Osteoblast (primary cell): ENCODE data around the gene TLN1. TPM values are rescaled to one million over a fixed set of nuclear protein-coding genes. Genes with fewer than 3 reads are reported as not detected.
A peak's percentile ranks its signal among the peaks of the same experiment; 100 is the strongest.

Experiments
- DNase-seq: peaks from one replicate; pipeline ENCODE4 v3.0.0; 2011; ENCODE audit warnings: low spot score, mixed read lengths; ENCODE audit not compliant: insufficient read length; ENCODE audit errors: missing footprints
- H2AFZ ChIP-seq: 2 replicates; pipeline ENCODE4 v1.6.0; 2011; ENCODE audit warnings: mild to moderate bottlenecking, low read length
- H3K27ac ChIP-seq: 2 replicates; pipeline ENCODE4 v1.5.1; 2011; ENCODE audit warnings: mild to moderate bottlenecking, low read depth, low read length, moderate library complexity
- H3K27me3 ChIP-seq: 2 replicates; pipeline ENCODE4 v1.6.0; 2012; ENCODE audit warnings: mild to moderate bottlenecking, control low read depth, inconsistent platforms, low read length, moderate library complexity; ENCODE audit not compliant: insufficient read depth
- H3K36me3 ChIP-seq: 2 replicates; pipeline ENCODE4 v1.5.1; 2011; ENCODE audit warnings: mild to moderate bottlenecking, low read length, control low read depth, moderate library complexity; ENCODE audit not compliant: insufficient read depth
- H3K4me1 ChIP-seq: 2 replicates; pipeline ENCODE4 v1.5.1; 2011; ENCODE audit warnings: mild to moderate bottlenecking, low read length, control low read depth, moderate library complexity; ENCODE audit not compliant: insufficient read depth
- H3K4me2 ChIP-seq: 2 replicates; pipeline ENCODE4 v1.6.0; 2011; ENCODE audit warnings: mild to moderate bottlenecking, low read length; ENCODE audit not compliant: insufficient read depth
- H3K4me3 ChIP-seq: fragments of 200-600 bp; sonication (generic); 3 replicates; pipeline ENCODE4 v1.5.1; 2012; ENCODE audit warnings: mild to moderate bottlenecking, low read length, inconsistent platforms; ENCODE audit not compliant: insufficient read depth
- H3K79me2 ChIP-seq: 2 replicates; pipeline ENCODE4 v1.6.0; 2012; ENCODE audit warnings: mild to moderate bottlenecking, low read length, control low read depth, inconsistent platforms; ENCODE audit not compliant: insufficient read depth
- H3K9me3 ChIP-seq: 2 replicates; pipeline ENCODE4 v1.5.1; 2011; ENCODE audit warnings: low read depth, low read length, control low read depth
- H4K20me1 ChIP-seq: 2 replicates; pipeline ENCODE4 v1.6.0; 2012; ENCODE audit warnings: mild to moderate bottlenecking, low read length, control low read depth; ENCODE audit not compliant: insufficient read depth
- CTCF ChIP-seq: IDR thresholded peaks from 2 replicates; pipeline ENCODE4 v1.5.1; 2011; ENCODE audit warnings: mild to moderate bottlenecking, low read depth, low read length, moderate library complexity; ENCODE audit errors: extremely low read depth
- total RNA-seq: library from RNA; depleted of rRNA; stranded (reverse); fragments of >200 nt; gene quantifications from 2 replicates; pipeline ENCODE4 v1.2.3, GENCODE V29; 2012

Gene TLN1
- total RNA-seq, 1 donor, result 376 TPM

- Histone ChIP-seq H3K4me1 (no peaks in the 10 kb centered on the region), H3K4me3 (no peak overlapping the region), H2AFZ (no peak overlapping the region), H3K27me3 (no peaks in the 10 kb centered on the region), H3K79me2 (peaks cover 76% of the 10 kb centered on the region), H3K36me3 (peaks cover 100% of the 10 kb centered on the region), H3K9me3 (no peaks in the 10 kb centered on the region), H3K27ac (peak overlapping the region; percentile 33), H4K20me1 (peaks cover 48% of the 10 kb centered on the region), H3K4me2 (no peak overlapping the region)
- DNase-seq, result no peak
- no peak for TF ChIP-seq CTCF
These were observed 12.4 kb downstream of the TLN1 start for GRCh38 chr9:35719546-35719945.

GRCh38 chr9:35718721-35719511 lies 13.1 kb downstream of the TLN1 start:
- Histone ChIP-seq H3K4me3 (no peak overlapping the region), H3K79me2 (peaks cover 75% of the 10 kb centered on the region), H3K4me2 (no peak overlapping the region), H2AFZ (no peak overlapping the region), H3K4me1 (no peaks in the 10 kb centered on the region), H3K27me3 (no peaks in the 10 kb centered on the region), H3K27ac (peak overlapping the region; percentile 33), H3K36me3 (peaks cover 100% of the 10 kb centered on the region), H3K9me3 (no peaks in the 10 kb centered on the region), H4K20me1 (peaks cover 52% of the 10 kb centered on the region)
- DNase-seq, result peak; percentile 39
- TF ChIP-seq CTCF, result no peak

- H3K27me3 ChIP-seq, result no peaks in the 10 kb centered on the region
- H3K27ac ChIP-seq, result no peak overlapping the region
- H3K9me3 ChIP-seq, result no peaks in the 10 kb centered on the region
- H3K36me3 ChIP-seq, result peaks cover 100% of the 10 kb centered on the region
- H3K4me3 ChIP-seq, result no peak overlapping the region
- no peak for TF ChIP-seq CTCF
- H4K20me1 ChIP-seq, result peaks cover 48% of the 10 kb centered on the region
- H2AFZ ChIP-seq, result no peak overlapping the region
- H3K79me2 ChIP-seq, result peaks cover 68% of the 10 kb centered on the region
- peak; percentile 54 for DNase-seq
- H3K4me2 ChIP-seq, result no peak overlapping the region
- H3K4me1 ChIP-seq, result no peaks in the 10 kb centered on the region
These were observed 14.7 kb downstream of the TLN1 start for GRCh38 chr9:35717132-35717870.

- Histone ChIP-seq H3K79me2 (peaks cover 62% of the 10 kb centered on the region), H3K36me3 (peaks cover 100% of the 10 kb centered on the region), H3K27me3 (no peaks in the 10 kb centered on the region), H3K9me3 (no peaks in the 10 kb centered on the region), H2AFZ (no peak overlapping the region), H4K20me1 (peaks cover 48% of the 10 kb centered on the region), H3K4me2 (no peak overlapping the region), H3K4me3 (no peak overlapping the region), H3K27ac (peak overlapping the region; percentile 3), H3K4me1 (no peaks in the 10 kb centered on the region)
- TF ChIP-seq CTCF, result no peak
- DNase-seq, result peak; percentile 51
These were observed 15.8 kb downstream of the TLN1 start for GRCh38 chr9:35716230-35716629.
